DMS 273 (cell line): ENCODE data around the gene SENP2.
"Not testable (repeated sequence)": the region's sequence is repeated elsewhere in the genome, so short reads cannot be mapped to it uniquely, and the experiment has no call there.

Experiments used
- DNase-seq: peaks from one replicate; lab custom pipeline; 2025; ENCODE audit not compliant: unreplicated experiment; lab: John Stamatoyannopoulos, UW

Gene SENP2

GRCh38 chr3:185585859-185586685, at the start of gene SENP2:
TSS of gene SENP2 (plus strand) at chr3:185586295. CDS start at chr3:185586414, 119 bp downstream.
- DNase-seq = peak; percentile 100

- no peak for DNase-seq
These were observed 48.6 kb upstream of the SENP2 start for GRCh38 chr3:185537369-185537970.

- no peak for DNase-seq
These were observed 46.2 kb upstream of the SENP2 start for GRCh38 chr3:185539934-185540333.

- DNase-seq = no peak
These were observed 45.4 kb upstream of the SENP2 start for GRCh38 chr3:185540695-185541094.

- DNase-seq = peak; percentile 86
These were observed 37.0 kb upstream of the SENP2 start for GRCh38 chr3:185549122-185549521.

- DNase-seq = no peak
These were observed 36.4 kb upstream of the SENP2 start for GRCh38 chr3:185549651-185550111.

- peak; percentile 43 for DNase-seq
These were observed 33.7 kb upstream of the SENP2 start, which contains the start of gene LIPH for GRCh38 chr3:185552358-185552877. TSS of gene LIPH (minus strand) at chr3:185552588. CDS start at chr3:185552471, 117 bp downstream.

GRCh38 chr3:185555101-185555501, 31.0 kb upstream of the SENP2 start:
- DNase-seq = no peak

- DNase-seq = no peak
These were observed 30.2 kb upstream of the SENP2 start for GRCh38 chr3:185555860-185556347.

GRCh38 chr3:185556640-185557039, 29.5 kb upstream of the SENP2 start:
- DNase-seq = not testable (repeated sequence)

GRCh38 chr3:185558395-185558794, 27.7 kb upstream of the SENP2 start:
- no peak for DNase-seq

- DNase-seq = no peak
These were observed 26.4 kb upstream of the SENP2 start for GRCh38 chr3:185559706-185560090.

- DNase-seq = no peak
These were observed 25.4 kb upstream of the SENP2 start for GRCh38 chr3:185560676-185561075.

GRCh38 chr3:185561374-185561943, 24.6 kb upstream of the SENP2 start:
- DNase-seq = no peak

GRCh38 chr3:185561958-185562357, 24.1 kb upstream of the SENP2 start:
- no peak for DNase-seq

GRCh38 chr3:185572183-185572582, 13.9 kb upstream of the SENP2 start:
- no peak for DNase-seq

- peak; percentile 95 for DNase-seq
These were observed 10.8 kb upstream of the SENP2 start for GRCh38 chr3:185575108-185575869.

GRCh38 chr3:185582236-185582635, 3.9 kb upstream of the SENP2 start:
- DNase-seq = no peak

- DNase-seq = peak; percentile 54
These were observed 3.2 kb upstream of the SENP2 start for GRCh38 chr3:185582871-185583270.

- peak; percentile 32 for DNase-seq
These were observed 2.2 kb upstream of the SENP2 start for GRCh38 chr3:185583925-185584324.

- no peak for DNase-seq
These were observed 1.4 kb upstream of the SENP2 start for GRCh38 chr3:185584686-185585085.
